Peyer's patch (tissue), 4 donors: Measurements from ENCODE around the gene BCS1L.

Experiments used
- POLR2A ChIP-seq, 2 donors: fragments of 450-650 bp; IDR thresholded peaks; one replicate each; pipeline ENCODE4 v1.5.1; 2017; ENCODE audit warnings: antibody characterized with exemption in 2 of 2, mild to moderate bottlenecking in 2 of 2, moderate library complexity in 2 of 2
- TF ChIP-seq, protein P1 (sequence below), 6 experiments: fragments of 450-650 bp in 4 of 6; fragments of 200-600 bp in 2 of 6; sonication (generic) in 1 of 6; IDR thresholded peaks; one replicate each; pipeline ENCODE4 v1.5.1; 2017 to 2019; ENCODE audit warnings: antibody characterized with exemption in 6 of 6, mild to moderate bottlenecking in 3 of 6, moderate library complexity in 1 of 6

DNA sequence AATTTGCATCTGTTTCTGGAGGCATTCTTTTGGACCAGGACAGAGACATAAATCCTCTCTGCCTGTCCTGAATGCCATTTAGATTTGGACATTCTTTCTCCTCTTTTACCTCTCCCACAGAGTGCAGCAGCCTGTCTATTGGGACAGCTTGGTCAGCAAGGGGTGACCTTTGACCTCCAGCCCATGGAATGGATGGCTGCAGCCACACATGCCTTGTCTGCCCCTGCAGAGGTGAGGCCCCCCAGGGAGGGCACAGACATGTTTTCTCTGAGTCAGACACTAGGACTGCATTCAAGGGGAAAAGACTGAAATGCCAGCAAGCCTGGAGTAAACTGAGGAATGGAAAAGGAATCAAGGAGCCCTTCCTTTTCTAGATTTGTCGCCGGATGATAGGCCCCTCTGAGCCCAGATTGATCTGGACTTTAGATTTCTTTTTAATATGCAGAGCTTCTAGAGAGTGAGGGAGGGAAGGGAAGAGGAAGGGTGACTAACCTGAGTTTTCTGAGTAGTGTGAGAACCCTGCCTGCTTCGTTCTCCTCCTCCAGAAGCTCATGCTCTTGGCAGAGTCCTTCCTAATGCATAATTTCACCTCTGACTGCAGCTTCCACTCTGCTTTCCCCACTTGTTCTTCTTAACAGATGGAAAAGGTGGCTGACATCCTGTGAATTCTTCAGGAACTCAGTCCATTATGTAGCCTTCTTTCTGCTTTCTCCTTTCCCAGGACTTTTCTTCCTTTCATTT, 35.1 kb downstream of the BCS1L start:
- TF ChIP-seq, protein P1, sequence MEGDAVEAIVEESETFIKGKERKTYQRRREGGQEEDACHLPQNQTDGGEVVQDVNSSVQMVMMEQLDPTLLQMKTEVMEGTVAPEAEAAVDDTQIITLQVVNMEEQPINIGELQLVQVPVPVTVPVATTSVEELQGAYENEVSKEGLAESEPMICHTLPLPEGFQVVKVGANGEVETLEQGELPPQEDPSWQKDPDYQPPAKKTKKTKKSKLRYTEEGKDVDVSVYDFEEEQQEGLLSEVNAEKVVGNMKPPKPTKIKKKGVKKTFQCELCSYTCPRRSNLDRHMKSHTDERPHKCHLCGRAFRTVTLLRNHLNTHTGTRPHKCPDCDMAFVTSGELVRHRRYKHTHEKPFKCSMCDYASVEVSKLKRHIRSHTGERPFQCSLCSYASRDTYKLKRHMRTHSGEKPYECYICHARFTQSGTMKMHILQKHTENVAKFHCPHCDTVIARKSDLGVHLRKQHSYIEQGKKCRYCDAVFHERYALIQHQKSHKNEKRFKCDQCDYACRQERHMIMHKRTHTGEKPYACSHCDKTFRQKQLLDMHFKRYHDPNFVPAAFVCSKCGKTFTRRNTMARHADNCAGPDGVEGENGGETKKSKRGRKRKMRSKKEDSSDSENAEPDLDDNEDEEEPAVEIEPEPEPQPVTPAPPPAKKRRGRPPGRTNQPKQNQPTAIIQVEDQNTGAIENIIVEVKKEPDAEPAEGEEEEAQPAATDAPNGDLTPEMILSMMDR (IDR thresholded peaks at IDR 0.05) = no peak
- TF ChIP-seq POLR2A (IDR thresholded peaks at IDR 0.05) = no peak
